NCI-H2029 (cell line): Measurements from ENCODE around the gene MGLL.

Source experiments
- DNase-seq: peaks from one replicate; lab custom pipeline; 2025; lab: John Stamatoyannopoulos, UW

MGLL gene

DNA sequence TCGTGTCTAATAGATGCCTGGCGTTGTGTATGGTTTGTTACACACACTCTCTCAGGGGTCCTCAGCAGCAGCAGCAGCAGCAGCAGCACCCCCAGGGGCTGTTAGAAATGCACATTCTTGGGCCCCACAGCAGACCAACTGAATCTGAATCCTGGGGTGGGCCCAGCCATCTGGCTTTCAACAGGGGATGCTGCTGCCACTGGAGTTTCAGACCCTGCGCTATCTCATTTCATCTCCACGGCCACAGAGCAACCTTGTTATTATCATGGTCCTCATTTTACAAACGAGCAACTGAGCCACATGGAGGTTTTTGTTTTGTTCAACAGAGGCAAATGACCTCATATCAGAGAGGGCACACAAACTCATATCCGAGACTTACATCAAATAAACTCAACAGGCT, 47.7 kb downstream of the MGLL start:
- no peak for DNase-seq

DNA sequence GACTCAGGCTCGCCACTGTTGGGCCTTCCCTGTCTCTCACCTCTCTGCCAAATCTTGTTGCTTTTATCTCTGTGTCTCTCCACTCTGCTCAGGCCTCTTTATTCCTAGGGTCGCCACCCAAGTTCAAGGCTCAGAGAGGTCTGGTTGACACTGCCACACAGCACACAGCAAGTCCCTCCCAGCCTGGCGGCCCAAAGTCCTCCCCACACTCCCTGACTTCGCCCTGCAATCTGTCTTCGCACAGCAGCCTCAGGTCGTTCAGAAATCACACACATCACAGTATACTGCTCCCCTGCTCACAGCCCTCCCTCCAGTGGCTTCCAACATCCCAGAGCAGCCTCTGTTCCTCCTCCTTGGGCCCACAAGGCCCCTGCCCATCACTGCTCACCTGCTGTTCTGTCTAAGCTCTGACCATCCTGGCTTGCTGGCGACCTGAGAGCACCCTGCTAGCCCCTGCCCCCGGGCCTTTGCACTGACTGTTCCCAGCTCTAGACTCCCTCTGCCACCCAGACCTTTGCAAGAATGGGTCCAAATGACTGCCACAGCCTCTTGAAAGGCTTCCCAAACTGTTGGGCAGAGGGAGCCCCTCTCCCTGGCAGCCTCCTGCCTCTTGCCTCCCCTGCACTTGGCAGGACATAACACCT, 48.4 kb downstream of the MGLL start:
- no peak for DNase-seq

DNA sequence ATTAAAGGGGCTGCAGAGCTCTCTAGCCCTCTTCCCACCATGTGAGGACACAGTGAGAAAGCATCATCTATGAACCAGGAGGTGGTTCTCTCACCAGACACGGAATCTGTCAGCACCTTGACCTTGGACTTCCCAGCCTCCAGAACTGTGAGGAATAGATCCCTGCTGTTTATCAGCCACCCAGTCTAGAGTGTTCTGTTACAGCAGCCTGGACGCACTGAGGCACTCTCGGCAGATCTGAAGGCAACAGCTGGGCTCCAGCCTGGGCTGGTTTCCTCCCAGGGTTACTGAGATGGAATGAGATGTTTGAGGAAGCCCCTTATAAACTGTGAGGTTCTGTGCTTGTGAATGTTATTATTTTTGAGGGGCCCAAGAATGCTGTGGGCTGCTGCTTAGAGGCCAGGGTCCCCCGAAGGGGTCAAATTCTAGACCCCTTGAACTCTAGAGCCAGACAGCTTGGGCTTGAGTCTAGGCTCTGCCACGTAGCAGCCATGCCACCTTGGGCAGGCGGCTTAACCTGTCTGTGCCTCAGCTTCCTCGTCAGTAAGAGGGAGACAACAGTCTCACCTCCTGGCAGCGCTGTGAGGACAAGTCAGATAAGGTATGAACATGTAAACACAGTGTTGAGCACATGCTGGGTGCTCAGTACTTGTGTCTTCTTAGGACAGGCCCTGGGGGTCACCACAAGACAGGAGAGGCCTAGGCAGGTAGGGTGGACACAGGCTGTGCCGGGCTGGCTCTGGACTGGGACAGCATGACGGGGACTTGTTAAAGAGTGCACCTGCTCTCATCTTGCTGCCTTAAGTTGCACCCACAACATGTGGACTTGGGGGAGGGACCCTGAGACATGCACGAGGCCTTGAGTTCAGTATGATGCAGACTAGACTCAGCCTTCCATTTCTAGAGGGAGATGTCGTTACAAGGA, 49.2 kb downstream of the MGLL start:
- no peak for DNase-seq

DNA sequence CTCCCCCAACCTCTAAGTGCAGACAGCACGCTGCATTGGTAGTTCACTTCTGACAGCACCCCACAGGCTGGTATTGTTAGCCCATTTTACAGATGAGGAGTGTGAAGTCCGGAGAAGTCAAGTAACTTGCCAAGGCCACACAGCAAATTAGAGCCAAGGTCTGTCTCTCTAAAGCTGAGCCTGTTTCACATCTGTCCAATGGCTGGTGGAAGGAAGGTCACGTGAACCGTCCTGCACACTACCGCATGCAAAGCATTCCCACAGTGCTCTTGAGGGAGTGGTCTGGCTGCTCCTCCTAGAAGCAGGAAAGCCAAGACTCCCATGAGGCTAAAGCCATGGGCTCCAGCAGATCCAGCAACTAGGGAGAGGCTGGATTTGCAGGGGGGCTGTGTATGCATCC, 50.0 kb downstream of the MGLL start:
- no peak for DNase-seq

DNA sequence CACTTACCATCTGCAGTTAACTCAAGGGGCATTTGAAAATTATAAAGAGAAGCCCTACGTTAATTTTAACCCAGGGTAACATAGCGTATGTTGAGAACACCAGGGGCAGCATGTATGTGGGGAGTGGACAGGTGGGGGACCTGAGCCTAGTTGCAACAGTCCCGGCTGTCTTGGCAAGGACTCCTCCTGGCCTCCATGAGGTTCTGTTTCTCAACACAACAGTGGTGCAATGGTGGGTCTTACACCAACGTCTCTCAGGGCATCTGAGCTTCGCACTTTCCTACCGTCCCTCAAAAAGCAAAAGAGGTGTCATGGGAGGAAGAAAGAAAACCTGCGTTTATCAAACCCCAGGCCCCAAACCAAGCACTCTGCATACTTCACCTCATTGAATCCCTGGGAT, 50.6 kb downstream of the MGLL start:
- no peak for DNase-seq

DNA sequence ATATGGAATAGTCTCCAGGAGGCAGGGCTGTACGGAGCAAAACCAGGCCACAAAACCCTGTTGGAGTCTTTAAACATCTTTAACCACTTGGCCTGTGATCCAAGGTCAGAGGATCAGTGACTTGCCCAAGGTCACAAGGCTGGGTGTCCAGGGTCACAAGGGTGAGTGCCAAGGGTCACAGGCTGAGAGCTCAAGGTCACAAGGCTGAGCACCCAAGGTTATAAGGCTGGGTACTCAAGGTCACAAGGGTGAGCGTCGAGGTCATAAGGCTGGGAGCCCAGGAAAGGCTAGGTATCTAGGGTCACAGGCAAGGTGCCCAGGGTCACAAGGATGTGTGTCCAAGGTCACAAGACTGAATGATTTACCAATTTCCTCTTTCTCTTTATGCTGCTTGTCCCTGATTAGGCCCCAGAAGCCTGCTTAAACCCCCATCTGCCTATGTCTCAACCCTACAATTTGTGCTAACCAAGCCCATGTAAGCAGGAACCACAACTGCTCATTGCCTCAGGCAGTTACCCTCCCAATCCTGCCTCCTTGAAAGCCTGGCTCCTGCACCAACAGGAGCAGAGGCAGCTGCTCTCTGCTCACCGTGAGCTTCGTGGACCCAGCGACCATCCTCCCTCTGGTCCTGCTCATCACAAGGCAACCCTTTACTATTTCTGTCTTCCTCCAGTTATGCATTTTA, 51.5 kb downstream of the MGLL start:
- no peak for DNase-seq

DNA sequence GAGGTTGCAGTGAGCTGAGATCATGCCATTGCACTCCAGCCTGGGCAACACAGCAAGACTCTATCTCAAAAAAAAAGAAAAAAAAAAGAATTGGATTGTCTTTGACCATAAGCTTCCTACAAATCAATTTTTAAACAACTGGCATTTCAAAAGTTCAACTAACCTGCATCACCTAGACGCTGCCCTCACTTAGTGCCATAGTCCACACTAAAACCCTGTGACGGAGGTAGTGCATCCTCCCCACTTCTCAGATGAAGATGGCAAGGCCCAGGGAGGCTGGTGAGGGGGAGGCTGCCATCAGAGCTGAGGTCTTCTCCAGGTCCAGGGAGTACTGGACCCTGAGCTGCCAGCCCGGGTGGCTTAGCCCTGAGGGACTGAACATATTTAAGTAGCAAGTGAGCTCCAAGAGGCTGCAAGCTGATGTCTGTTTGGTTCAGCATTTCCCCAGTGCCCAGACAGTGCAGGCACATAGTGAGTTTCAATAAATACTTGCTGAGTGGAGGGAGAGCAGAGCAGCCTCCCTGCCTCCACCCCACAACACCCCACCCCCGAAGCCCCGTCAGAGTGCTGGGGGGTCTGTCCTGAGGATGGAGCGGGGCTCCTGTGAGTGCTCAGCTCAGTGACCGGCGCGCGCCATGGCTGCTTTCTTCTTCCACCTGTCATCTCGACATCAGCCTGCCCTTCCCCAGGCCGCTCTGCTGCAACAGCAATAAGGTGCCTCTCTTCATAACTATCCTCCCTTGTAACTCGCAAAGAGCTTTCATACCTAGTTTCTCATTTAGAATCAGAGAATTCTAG, 52.8 kb downstream of the MGLL start:
- no peak for DNase-seq

DNA sequence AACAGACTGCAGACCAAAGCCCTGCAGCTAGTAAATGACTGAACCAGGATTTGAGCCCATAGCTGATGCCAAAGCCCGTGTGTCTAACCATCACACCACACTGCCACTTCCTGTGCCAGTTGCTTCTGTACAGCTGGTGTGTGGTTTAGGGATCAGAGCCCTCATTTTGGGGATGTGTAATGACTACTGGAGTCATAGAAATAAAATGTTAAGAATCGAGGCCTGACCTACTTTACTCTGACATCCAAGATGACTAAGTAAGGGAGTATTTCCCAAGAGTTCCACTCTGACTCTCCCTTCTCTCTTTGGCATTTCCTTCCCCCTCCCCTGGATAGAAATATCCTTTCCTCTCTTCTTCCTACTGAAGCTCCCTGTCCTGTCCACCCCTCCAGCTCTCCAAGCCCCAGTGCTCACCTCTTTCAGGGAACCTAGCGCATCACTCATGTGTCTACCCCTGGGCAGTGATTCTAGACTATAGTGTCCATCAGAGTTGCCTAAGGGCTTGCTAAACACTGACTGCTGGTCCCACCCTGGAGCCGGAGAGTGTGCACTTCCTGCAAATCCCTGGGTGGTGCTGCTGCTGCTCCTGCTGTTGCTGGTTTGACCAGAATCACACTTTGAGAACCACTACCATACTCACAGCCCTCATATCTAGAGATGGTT, 53.8 kb downstream of the MGLL start:
- DNase-seq, result no peak

DNA sequence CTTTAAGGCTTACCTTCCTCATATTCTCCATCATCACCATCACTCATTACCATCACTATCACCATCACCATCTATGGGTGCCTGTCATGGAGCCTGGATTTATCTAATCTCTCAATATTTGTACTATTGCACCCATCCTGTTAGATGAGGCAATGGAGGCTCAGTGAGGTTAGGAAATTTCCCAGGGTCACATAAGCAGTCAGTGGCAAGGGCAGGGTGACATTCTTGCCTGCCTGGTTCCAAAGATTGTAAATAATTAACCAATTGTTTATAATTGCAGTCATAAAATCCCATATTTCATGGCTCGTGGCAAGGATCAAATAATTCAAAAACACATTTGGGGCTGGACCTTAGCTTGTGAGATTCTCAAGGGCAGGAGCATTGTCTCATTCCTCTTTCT, 55.2 kb downstream of the MGLL start:
- no peak for DNase-seq

DNA sequence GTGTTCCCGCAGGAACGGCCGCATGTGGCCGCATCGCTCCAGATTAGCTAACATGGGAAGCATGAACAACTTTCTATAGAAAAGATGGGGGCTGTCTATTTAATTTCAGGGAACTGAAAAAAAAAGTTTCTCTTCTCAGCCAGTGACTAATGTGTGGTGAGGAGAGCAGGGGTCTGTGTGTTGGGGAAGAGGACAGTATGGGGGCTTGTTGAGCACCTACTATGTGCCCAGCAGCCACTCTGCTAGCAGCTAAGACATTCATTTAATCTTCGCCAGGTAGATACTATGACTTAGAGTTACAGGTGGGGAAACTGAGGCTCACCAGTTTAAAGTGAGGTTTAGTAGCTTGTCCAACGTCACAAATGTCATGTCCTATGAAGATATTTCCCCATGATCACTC, 56.6 kb downstream of the MGLL start:
- no peak for DNase-seq

DNA sequence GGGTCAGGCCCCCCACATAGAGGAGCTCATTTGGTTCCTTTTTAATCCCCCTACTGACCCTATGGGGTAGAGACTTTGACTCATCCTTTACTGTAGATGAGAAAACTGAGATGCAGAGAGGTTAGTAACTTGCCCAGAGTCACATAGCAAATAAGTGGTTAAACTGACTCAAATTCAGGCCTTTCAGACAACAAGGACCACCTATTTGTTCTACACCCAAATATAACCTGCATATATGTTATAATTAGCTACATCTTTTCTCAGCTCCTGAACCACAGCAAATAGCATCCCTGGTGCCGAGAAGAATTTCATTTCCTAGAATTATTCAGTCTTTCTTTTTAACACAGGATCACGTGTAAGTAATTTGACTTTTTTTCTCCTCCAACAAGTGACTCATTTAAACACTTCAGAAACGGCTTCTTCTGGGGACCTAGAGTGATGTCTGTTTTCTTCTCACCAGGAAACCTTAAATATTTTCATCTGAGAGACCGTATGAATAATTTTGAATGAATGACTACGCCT, 57.4 kb downstream of the MGLL start:
- no peak for DNase-seq

DNA sequence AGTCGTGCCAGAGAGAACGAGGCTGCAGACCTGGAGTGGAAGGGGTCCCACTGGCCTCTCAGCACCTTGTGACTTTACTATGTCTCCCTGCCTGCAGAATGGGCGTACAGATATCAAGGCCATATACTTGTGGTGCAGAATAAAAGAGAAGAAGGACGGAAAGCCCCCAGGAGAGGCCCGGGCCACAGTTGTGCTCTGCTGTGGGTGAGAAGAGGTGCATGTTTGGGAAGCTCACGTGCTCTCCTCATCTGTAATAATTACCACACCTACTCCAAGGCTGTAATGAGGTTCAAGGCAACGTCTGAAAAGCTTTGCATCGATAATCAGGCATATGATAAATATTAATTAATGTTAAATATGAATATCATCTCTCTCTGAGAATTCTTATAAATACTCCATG, 58.0 kb downstream of the MGLL start:
- no peak for DNase-seq

DNA sequence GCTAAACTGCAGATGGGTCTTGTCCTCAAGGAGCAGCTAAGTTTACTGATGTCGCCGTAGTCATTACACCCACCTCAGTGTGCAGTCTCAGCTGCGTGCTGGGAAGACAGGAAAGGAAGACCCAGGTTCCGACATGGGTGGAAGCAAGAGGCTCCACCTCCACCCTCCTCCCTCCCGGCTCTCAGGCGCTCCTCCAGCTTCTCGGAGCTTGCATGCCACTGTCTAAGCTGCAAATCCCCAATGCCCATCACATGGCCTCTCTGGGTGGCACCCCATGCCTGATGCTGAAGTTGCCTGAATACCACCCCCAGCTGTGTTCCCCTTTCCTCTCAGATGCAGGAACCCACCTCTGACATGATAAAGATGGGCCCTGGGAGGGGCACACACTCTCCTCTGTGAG, 58.5 kb downstream of the MGLL start:
- no peak for DNase-seq

DNA sequence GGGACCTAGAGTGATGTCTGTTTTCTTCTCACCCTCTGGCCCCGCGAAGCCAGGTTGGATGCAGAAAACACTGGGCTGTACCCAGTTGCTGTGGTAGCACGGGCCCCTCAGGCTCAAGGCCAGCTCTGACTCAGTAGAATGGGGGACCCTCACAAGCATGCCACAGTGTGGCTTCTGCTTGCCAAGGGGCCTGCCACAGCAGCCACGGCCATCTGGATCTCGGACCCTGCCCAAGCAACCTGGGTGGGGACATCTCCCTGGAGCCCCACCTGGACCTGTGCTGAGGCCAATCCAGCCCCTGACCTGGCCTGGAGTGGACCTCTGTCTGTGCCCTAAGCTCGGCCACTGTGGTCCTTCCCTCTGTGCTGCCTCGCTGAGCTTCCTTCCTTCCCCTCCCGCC, 59.0 kb downstream of the MGLL start:
- DNase-seq, result no peak

DNA sequence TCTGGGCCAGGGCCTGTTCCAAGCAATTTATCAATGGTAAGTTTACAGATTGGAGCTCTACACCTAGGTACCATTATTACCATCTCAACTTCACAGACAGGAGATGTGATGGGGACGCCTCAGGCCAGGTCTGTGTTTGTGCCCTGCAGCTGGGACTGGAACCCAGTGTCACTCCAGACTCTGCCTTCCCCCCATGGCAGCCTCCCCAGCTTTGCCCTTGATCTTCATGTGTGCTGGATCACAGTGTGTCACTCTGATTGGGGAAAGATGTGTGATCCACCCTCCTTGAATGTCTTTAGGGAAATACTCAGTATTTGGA, 59.6 kb downstream of the MGLL start:
- DNase-seq, result no peak

DNA sequence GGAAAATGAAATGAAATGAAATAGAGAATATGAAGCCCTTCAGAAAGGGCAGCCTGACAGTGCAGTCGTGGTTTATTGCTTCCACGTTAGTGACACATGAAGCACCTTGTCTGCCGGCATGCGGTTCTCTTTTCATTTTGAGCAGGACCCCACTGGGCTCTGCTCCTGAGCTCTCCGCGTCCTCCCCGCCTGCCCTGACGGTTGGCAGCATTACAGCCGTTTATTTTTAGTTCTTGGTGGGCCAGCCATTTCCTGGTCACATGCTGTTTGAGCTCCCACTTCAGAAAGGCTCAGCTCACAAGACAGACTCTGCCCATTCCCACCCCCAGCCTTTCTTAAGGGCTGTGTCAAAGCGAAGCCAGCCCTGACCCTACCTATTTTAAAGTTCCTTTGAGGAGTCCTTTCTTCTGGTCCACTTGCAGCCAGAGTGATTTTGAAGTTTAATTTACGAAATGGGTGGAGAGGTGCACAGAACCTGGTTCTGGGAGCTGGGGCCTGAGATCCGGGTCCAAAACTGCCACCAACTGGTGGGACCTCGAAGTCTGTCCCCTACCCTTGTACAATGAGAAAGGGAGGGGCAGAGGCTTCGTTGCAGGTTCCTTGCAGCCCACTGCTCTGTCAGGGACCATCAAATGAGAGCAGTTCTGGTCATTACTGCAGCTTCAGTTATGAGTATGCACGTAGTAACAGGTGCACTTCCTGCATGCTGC, 60.1 kb downstream of the MGLL start:
- peak; percentile 91 for DNase-seq

DNA sequence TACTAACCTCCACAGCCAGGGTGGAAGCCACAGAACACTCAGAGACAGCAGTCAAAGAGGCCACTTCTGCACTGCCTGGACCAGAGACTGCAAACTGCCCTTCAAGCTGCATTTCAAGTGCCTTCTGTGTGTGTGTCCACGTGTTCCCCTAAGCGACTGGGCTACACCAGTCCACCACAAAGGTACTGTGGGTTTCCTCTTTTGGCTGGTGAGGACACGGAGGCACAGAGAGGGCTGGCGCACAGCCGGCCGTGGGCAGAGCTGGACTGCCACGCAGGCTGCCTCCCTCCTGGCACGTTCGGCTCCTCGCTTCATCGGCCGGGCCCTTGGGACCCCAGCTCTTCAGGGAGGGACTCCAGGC, 60.9 kb downstream of the MGLL start:
- DNase-seq, result peak; percentile 90

DNA sequence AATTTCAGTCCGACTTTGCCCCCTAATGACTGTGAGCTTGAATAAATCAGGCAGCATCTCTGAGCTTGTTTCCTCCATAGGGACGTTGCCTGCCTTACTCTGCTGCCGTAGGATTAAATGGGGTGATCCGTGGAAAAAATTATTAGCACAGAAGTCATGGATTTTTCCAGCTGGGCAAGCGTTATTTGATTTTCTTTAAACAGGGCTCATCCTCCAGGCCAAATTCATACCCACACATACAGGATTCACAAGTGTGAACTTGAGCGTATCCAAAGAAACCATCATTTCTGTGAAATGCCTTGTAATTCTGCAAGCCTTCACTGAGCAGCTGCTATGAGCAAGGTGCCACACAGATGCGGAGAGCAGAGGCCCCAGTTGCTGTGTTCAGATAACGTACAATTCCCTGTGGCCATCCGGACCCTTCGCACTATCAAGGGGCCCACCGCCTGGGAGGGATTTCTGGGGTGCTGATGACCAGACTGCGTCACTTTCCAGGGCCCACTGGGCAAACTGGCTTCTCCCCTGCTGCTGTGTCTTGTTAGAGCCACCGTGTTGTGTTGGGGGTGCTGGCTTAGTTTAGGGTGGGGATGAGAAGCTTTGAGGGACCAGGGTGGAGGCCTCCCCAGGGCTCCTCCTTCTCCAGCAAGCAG, 61.4 kb downstream of the MGLL start:
- no peak for DNase-seq

DNA sequence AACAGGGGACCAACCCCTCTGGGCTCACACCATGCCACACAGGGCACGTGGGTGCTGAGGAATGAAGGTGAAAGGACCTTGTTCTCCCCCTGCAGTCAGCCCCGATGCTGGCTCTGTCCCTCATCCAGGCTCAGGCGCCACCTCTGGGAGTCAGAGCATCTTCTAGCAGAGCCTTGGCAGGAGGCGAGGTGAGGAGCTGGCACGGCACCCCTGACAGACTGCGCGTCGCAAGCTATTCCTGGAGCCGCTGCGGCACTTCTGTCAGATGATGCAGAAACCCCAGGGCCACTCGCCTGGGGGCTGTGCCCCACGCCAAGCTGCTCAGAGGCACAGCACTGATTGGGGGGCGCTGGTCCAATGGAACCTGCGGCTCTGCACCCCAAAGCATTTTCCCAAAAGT, 62.0 kb downstream of the MGLL start:
- no peak for DNase-seq

DNA sequence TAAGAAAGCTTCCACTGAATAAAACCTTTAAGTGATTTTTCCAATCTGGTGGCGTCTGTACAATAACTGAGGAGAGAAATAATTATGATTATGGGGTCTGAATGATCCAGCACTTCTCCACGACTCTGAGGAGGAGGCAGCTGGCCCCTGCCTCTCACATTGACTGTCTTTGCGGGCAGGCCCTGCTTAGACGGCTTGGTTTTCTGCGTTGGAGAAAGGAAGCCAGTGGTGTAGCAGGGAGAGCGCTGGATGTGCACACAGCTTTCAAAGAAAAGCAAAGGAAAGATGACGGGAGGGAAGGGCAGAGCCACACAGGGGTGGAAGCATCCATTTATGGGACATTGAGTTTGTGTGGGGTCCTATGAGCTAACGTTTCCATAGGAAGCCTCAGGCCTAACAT, 62.5 kb downstream of the MGLL start:
- DNase-seq, result no peak

DNA sequence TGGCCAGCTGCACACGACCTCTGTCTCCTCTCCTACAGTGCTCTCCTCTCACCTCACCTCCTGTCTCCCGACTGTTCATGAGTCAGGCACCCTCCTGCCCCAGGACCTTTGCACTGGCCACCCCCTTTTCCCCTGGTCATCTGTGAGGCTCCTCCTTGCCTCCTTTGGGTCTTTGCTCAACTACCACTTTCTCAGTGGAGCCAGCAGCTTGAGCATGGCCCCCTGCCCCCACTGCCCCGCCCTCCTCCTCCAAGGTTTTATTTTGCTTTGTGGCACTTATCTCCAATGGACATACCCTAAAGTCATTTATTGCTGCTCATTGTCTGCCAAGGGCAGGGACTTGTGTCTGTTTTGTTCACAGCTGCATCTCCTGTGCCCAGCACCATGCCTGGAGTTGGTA, 64.3 kb downstream of the MGLL start:
- DNase-seq, result no peak
